Endothelial cell of umbilical vein (primary cell): Measurements from ENCODE around the gene MRPL4. TPM values are rescaled to one million over a fixed set of nuclear protein-coding genes. Genes with fewer than 3 reads are reported as not detected.

ENCODE experiments used
- BruUV-seq: library from RNA; stranded (reverse); fragments of 400-500 nt; replicated peaks from 2 replicates; lab custom pipeline; 2021; lab: Mats Ljungman, UMichigan
- CTCF ChIA-PET: fragments of 300-600, 350-600 bp; sonication (Branson Sonifier 250); formaldehyde crosslinking; loops from one replicate; lab custom pipeline; 2021; ENCODE audit warnings: antibody characterized with exemption, inconsistent platforms; lab: Charles Lee
- POLR2A ChIA-PET: fragments of 300-600, 350-600 bp; sonication (Branson Sonifier 250); formaldehyde crosslinking; loops from one replicate; lab custom pipeline; 2021; ENCODE audit warnings: antibody characterized with exemption, inconsistent platforms; lab: Charles Lee
- DNase-seq: peaks from one replicate; pipeline ENCODE4 v3.0.0-alpha.2; 2011; ENCODE audit warnings: low read depth, low spot score
- FAIRE-seq: peaks from 2 replicates; lab custom pipeline; 2011; peaks lifted over from hg19 to GRCh38; lab: Jason Lieb, UNC
- H2AFZ ChIP-seq: 2 replicates; pipeline ENCODE4 v1.6.0; 2012; ENCODE audit warnings: low read depth, low read length, control low read depth, inconsistent platforms
- H3K27ac ChIP-seq: 2 replicates; pipeline ENCODE4 v1.5.1; 2011; ENCODE audit warnings: low read depth, mild to moderate bottlenecking, control low read depth, low read length, moderate library complexity; ENCODE audit not compliant: insufficient read depth
- H3K27me3 ChIP-seq, 2 experiments: 2 replicates each; pipeline versions ENCODE4 v1.6.0 to v1.6.1; 2011; ENCODE audit warnings: low read length in 2 of 2, mixed read lengths in 1 of 2; ENCODE audit not compliant: control insufficient read depth in 2 of 2, insufficient read depth in 2 of 2
- H3K36me3 ChIP-seq, 2 experiments: 2 replicates in 1 of 2; 3 replicates in 1 of 2; pipeline ENCODE4 v1.5.1; 2011; ENCODE audit warnings: low read length in 2 of 2, mild to moderate bottlenecking in 1 of 2, moderate library complexity in 1 of 2; ENCODE audit not compliant: control insufficient read depth in 2 of 2, insufficient read depth in 2 of 2; ENCODE audit errors: extremely low read depth in 1 of 2
- H3K4me1 ChIP-seq: 3 replicates; pipeline ENCODE4 v1.5.1; 2011; ENCODE audit warnings: mild to moderate bottlenecking, low read length; ENCODE audit not compliant: control insufficient read depth, insufficient read depth; ENCODE audit errors: extremely low read depth
- H3K4me2 ChIP-seq: 2 replicates; pipeline ENCODE4 v1.6.1; 2011; ENCODE audit warnings: low read length, control low read depth, mixed read lengths; ENCODE audit not compliant: insufficient read depth
- H3K4me3 ChIP-seq, 3 experiments: fragments of 200-600 bp in 1 of 3; sonication (generic), shearing (Covaris generic) in 1 of 3; replicated peaks in 1 of 3; 2 replicates each; pipeline ENCODE4 v1.5.1; 2011 to 2016; ENCODE audit warnings: control low read depth in 3 of 3, low read length in 3 of 3, mild to moderate bottlenecking in 2 of 3, inconsistent platforms in 1 of 3, low read depth in 1 of 3, moderate library complexity in 1 of 3; ENCODE audit not compliant: insufficient read depth in 1 of 3
- H3K79me2 ChIP-seq: 2 replicates; pipeline ENCODE4 v1.6.0; 2012; ENCODE audit warnings: low read length, inconsistent platforms; ENCODE audit not compliant: control insufficient read depth, insufficient read depth
- H3K9ac ChIP-seq: replicated peaks from 2 replicates; pipeline ENCODE3; 2011; ENCODE audit warnings: low read length, control low read depth; ENCODE audit not compliant: insufficient read depth; ENCODE audit errors: extremely low read depth
- H3K9me1 ChIP-seq: replicated peaks from 3 replicates; pipeline ENCODE4 v1.6.0; 2011; ENCODE audit warnings: mild to moderate bottlenecking, low read length; ENCODE audit not compliant: control insufficient read depth, insufficient read depth; ENCODE audit errors: extremely low read depth
- H3K9me3 ChIP-seq: replicated peaks from 2 replicates; pipeline ENCODE4 v1.5.1; 2012; ENCODE audit warnings: low read length, inconsistent platforms; ENCODE audit not compliant: control insufficient read depth, insufficient read depth
- H4K20me1 ChIP-seq: replicated peaks from 2 replicates; pipeline ENCODE3; 2011; ENCODE audit warnings: mild to moderate bottlenecking, low read length; ENCODE audit not compliant: control insufficient read depth, insufficient read depth; ENCODE audit errors: extremely low read depth
- CTCF ChIP-seq, 2 donors: IDR thresholded peaks; 1 replicate in 1 of 2; 2 replicates in 1 of 2; pipeline ENCODE4 v1.5.1; 2011; ENCODE audit warnings: low read length in 2 of 2, mild to moderate bottlenecking in 2 of 2, moderate library complexity in 2 of 2, control low read depth in 1 of 2, inconsistent platforms in 1 of 2, low read depth in 1 of 2; ENCODE audit not compliant: insufficient read depth in 1 of 2; ENCODE audit errors: extremely low read depth in 1 of 2
- EZH2 ChIP-seq: IDR thresholded peaks from 2 replicates; pipeline ENCODE4 v1.6.1; 2012; ENCODE audit warnings: borderline replicate concordance, low read depth, mild to moderate bottlenecking, moderate library complexity, low read length, inconsistent platforms; ENCODE audit not compliant: severe bottlenecking
- FOS ChIP-seq: IDR thresholded peaks from 2 replicates; pipeline ENCODE4 v1.6.1; 2011; ENCODE audit warnings: mild to moderate bottlenecking, low read length, moderate library complexity, borderline replicate concordance; ENCODE audit not compliant: insufficient read depth
- GATA2 ChIP-seq: IDR thresholded peaks from 2 replicates; pipeline ENCODE4 v1.7.0; 2011; ENCODE audit warnings: low read depth, mild to moderate bottlenecking, moderate library complexity, mixed read lengths, low read length; ENCODE audit not compliant: insufficient read length, insufficient read depth
- JUN ChIP-seq: IDR thresholded peaks from 2 replicates; pipeline ENCODE4 v1.6.1; 2011; ENCODE audit warnings: borderline replicate concordance, low read depth; ENCODE audit not compliant: insufficient read length, insufficient read depth
- MAX ChIP-seq: IDR thresholded peaks from 2 replicates; pipeline ENCODE4 v1.6.1; 2011; ENCODE audit not compliant: insufficient read depth, insufficient read length
- MYC ChIP-seq: IDR thresholded peaks from one replicate; pipeline ENCODE4 v1.6.1; 2011; ENCODE audit warnings: mild to moderate bottlenecking, low read depth, low read length
- POLR2A ChIP-seq: IDR thresholded peaks from 2 replicates; pipeline ENCODE4 v1.6.1; 2012; ENCODE audit warnings: low read depth, mild to moderate bottlenecking, control low read depth, low read length
- POLR2AphosphoS5 ChIP-seq: IDR thresholded peaks from 2 replicates; pipeline ENCODE4 v1.6.1; 2012; ENCODE audit warnings: low read depth, mild to moderate bottlenecking, control low read depth, low read length, moderate library complexity; ENCODE audit not compliant: insufficient read depth
- dilution Hi-C: fragments of 300-500 bp; cut with MboI; formaldehyde crosslinking; loops from one replicate; pipeline ENCODE4 v1.15.0; 2019; ENCODE audit warnings: low sequenced_read_pairs; ENCODE audit not compliant: extremely low pct_ligation_motif_present
- intact Hi-C: fragments of 100-400 bp; cut with micrococcal nuclease; formaldehyde crosslinking; loops from one replicate; pipeline ENCODE4 v1.10.0; 2022
- polyA plus RNA-seq, 4 experiments: library from polyadenylated mRNA; depleted of rRNA in 3 of 4; stranded (reverse) in 3 of 4; unstranded in 1 of 4; fragments of >200 nt; gene quantifications; 2 replicates each; pipeline versions ENCODE4 v1.2.1 to v1.2.3, GENCODE V29; 2011 to 2012; ENCODE audit warnings: missing spikeins in 1 of 4
- total RNA-seq: library from RNA; stranded (reverse); gene quantifications from 2 replicates; pipeline ENCODE4 v1.2.3, GENCODE V29; 2021

Gene MRPL4
- total and polyA plus RNA-seq, 2 donors (not counting 3 experiments of a cell fraction or from before 2014, with no cell fraction given), result 70.4 to 118 TPM

- intact Hi-C loops, result no loop called here
Observed at GRCh38 chr19:10209315-10209714, 42.7 kb upstream of the MRPL4 start.

More at GRCh38 chr19:10209315-10209714, 42.7 kb upstream of the MRPL4 start:
- BruUV-seq, result no TSS peak
- FAIRE-seq (no peak), DNase-seq (no peak)
- no peak overlapping the region for H2AFZ ChIP-seq
- H3K79me2 ChIP-seq, result no peaks in the 10 kb centered on the region
- TF ChIP-seq CTCF (IDR thresholded peaks at IDR 0.05; ENCODE audit: extremely low read depth in 1 of 2, insufficient read depth in 1 of 2, low read depth in 1 of 2, low read length in 2 of 2) (no peak), FOS (no peak), MYC (no peak), MAX (no peak), GATA2 (no peak), POLR2AphosphoS5 (no peak), JUN (no peak), POLR2A (no peak), EZH2 (no peak)
- no peak overlapping the region for H3K27ac ChIP-seq
- peaks cover 0 to 1% of the 10 kb centered on the region in 2 experiments for H3K27me3 ChIP-seq
- CTCF ChIA-PET, result interaction anchor here (0.6 to 2.5 kb wide), 6 partner anchors 11 to 41 kb away, joined by 3 to 10 read pairs (median 6); no protein-coding TSS in a partner anchor
- H3K9me1 ChIP-seq, result no peaks in the 10 kb centered on the region
- no peaks in the 10 kb centered on the region for H3K4me1 ChIP-seq
- no peaks in the 10 kb centered on the region for H3K36me3 ChIP-seq
- H4K20me1 ChIP-seq, result no peaks in the 10 kb centered on the region
- H3K4me3 ChIP-seq, result no peak overlapping the region
- POLR2A ChIA-PET, result no interaction called here
- H3K4me2 ChIP-seq, result no peak overlapping the region
- no peaks in the 10 kb centered on the region for H3K9me3 ChIP-seq
- no peak overlapping the region for H3K9ac ChIP-seq
- dilution Hi-C loops, result no loop called here
